Measurements from ENCODE around the gene PLPP1.
A peak's percentile ranks its signal among the peaks of the same experiment; 100 is the strongest.

Gene PLPP1

GRCh38 chr5:55441954-55442353 is 92.8 kb downstream of the PLPP1 start:
- DNase-seq = no peak

- no peak for DNase-seq
These were observed 93.5 kb downstream of the PLPP1 start for GRCh38 chr5:55441107-55441771.

GRCh38 chr5:55440188-55440646 is 94.5 kb downstream of the PLPP1 start:
- no peak for DNase-seq

- DNase-seq = peak in 1 of 2 experiments; percentile 23
These were observed 95.8 kb downstream of the PLPP1 start for GRCh38 chr5:55438998-55439397.

GRCh38 chr5:55437859-55438206 is 96.9 kb downstream of the PLPP1 start:
- no peak for DNase-seq

- no peak for DNase-seq
These were observed 97.3 kb downstream of the PLPP1 start for GRCh38 chr5:55437452-55437851.

- no peak for DNase-seq
These were observed 102.2 kb downstream of the PLPP1 start for GRCh38 chr5:55432549-55432948.

- peak in 1 of 2 experiments; percentile 7 for DNase-seq
These were observed 105.0 kb downstream of the PLPP1 start for GRCh38 chr5:55429613-55430253.

- no peak for DNase-seq
These were observed 105.5 kb downstream of the PLPP1 start for GRCh38 chr5:55429221-55429612.

- peak in 1 of 2 experiments; percentile 8 for DNase-seq
These were observed 107.6 kb downstream of the PLPP1 start for GRCh38 chr5:55427157-55427556.

GRCh38 chr5:55426455-55426854 is 108.3 kb downstream of the PLPP1 start:
- no peak for DNase-seq

- no peak for DNase-seq
These were observed 113.7 kb downstream of the PLPP1 start for GRCh38 chr5:55421074-55421529.

GRCh38 chr5:55418994-55419968 is 115.5 kb downstream of the PLPP1 start:
- no peak for DNase-seq

GRCh38 chr5:55416306-55416705 is 118.5 kb downstream of the PLPP1 start:
- no peak for DNase-seq

GRCh38 chr5:55415071-55415470 is 119.7 kb downstream of the PLPP1 start:
- DNase-seq = no peak

GRCh38 chr5:55413644-55414043 is 121.1 kb downstream of the PLPP1 start:
- DNase-seq = no peak

- no peak for DNase-seq
These were observed 122.9 kb downstream of the PLPP1 start for GRCh38 chr5:55411876-55412275.

- no peak for DNase-seq
These were observed 123.9 kb downstream of the PLPP1 start for GRCh38 chr5:55410845-55411244.

GRCh38 chr5:55409775-55410174 is 125.0 kb downstream of the PLPP1 start:
- DNase-seq = no peak

- DNase-seq = no peak
These were observed 126.8 kb downstream of the PLPP1 start for GRCh38 chr5:55407984-55408383.

GRCh38 chr5:55407059-55407684 is 127.6 kb downstream of the PLPP1 start:
- peak; percentile 4 to 33 for DNase-seq

GRCh38 chr5:55406292-55406691 is 128.5 kb downstream of the PLPP1 start:
- no peak for DNase-seq

GRCh38 chr5:55402199-55402598 is 132.6 kb downstream of the PLPP1 start:
- no peak for DNase-seq

Measured in NCI-H446 (cell line).